NB4 (cell line): ENCODE results near the gene TCF15.

ENCODE experiments used
- DNase-seq: peaks from one replicate; pipeline ENCODE4 v3.0.0; 2010; ENCODE audit warnings: low read depth
- H3K4me3 ChIP-seq: one replicate; pipeline ENCODE4 v1.5.1; 2011; ENCODE audit warnings: mild to moderate bottlenecking, low read depth, low read length, moderate library complexity
- CTCF ChIP-seq: IDR thresholded peaks from one replicate; pipeline ENCODE4 v1.5.1; 2012; ENCODE audit warnings: low read depth, low read length
- MAX ChIP-seq: IDR thresholded peaks from 2 replicates; pipeline ENCODE4 v1.6.1; 2011; ENCODE audit warnings: low read depth, low read length
- MYC ChIP-seq: IDR thresholded peaks from 2 replicates; pipeline ENCODE4 v1.6.1; 2011; ENCODE audit warnings: low read depth, low read length
- POLR2A ChIP-seq: IDR thresholded peaks from 2 replicates; pipeline ENCODE4 v1.6.1; 2011; ENCODE audit warnings: mild to moderate bottlenecking; ENCODE audit not compliant: insufficient read length; ENCODE audit errors: extremely low read depth

The TCF15 gene

GRCh38 chr20:602111-602970 is 7.8 kb downstream of the TCF15 start:
- TF ChIP-seq CTCF: no peak
- no peak for TF ChIP-seq POLR2A
- no peak for TF ChIP-seq MAX
- TF ChIP-seq MYC: no peak
- no peak for DNase-seq
- H3K4me3 ChIP-seq: no peak overlapping the region

- no peak overlapping the region for H3K4me3 ChIP-seq
- TF ChIP-seq MAX: no peak
- TF ChIP-seq CTCF: no peak
- TF ChIP-seq MYC: no peak
- TF ChIP-seq POLR2A: no peak
- no peak for DNase-seq
Measured at GRCh38 chr20:600736-601135, 9.4 kb downstream of the TCF15 start.

GRCh38 chr20:600141-600540 is 10.0 kb downstream of the TCF15 start:
- no peak overlapping the region for H3K4me3 ChIP-seq
- DNase-seq: no peak
- TF ChIP-seq MAX (no peak), CTCF (no peak), POLR2A (no peak), MYC (no peak)

- no peak for DNase-seq
- no peak for TF ChIP-seq CTCF
- no peak for TF ChIP-seq POLR2A
- TF ChIP-seq MAX: no peak
- TF ChIP-seq MYC: no peak
- no peak overlapping the region for H3K4me3 ChIP-seq
Measured at GRCh38 chr20:598133-598850, 11.8 kb downstream of the TCF15 start.

- TF ChIP-seq POLR2A: no peak
- TF ChIP-seq CTCF: no peak
- no peak for TF ChIP-seq MAX
- no peak for TF ChIP-seq MYC
- no peak overlapping the region for H3K4me3 ChIP-seq
- DNase-seq: no peak
Measured at GRCh38 chr20:597560-597959, 12.5 kb downstream of the TCF15 start.
